HG02884 (cell line): Measurements from ENCODE around the gene TES.
"Not testable (repeated sequence)": the region's sequence is repeated elsewhere in the genome, so short reads cannot be mapped to it uniquely, and the experiment has no call there.

Experiments used
- ATAC-seq: cut with Tn5 transposase; IDR thresholded peaks from one replicate; pipeline ENCODE4 v1.9.1; 2021; ENCODE audit warnings: mild to moderate bottlenecking, moderate library complexity; ENCODE audit not compliant: unreplicated experiment

TES gene

GRCh38 chr7:116210345-116211005 is at the start of gene TES:
TES (plus strand) TSS chr7:116210539; CDS start chr7:116210708, 169 bp downstream.
- ATAC-seq, result peak; percentile 72

- no peak for ATAC-seq
Observed at GRCh38 chr7:116161728-116162127, 48.6 kb upstream of the TES start.

GRCh38 chr7:116162254-116162653 is 48.1 kb upstream of the TES start:
- no peak for ATAC-seq

GRCh38 chr7:116162992-116163391 is 47.3 kb upstream of the TES start:
- ATAC-seq, result no peak

- ATAC-seq, result no peak
Observed at GRCh38 chr7:116164552-116165306, 45.6 kb upstream of the TES start.

- peak; percentile 60 for ATAC-seq
Observed at GRCh38 chr7:116165717-116166116, 44.6 kb upstream of the TES start.

- no peak for ATAC-seq
Observed at GRCh38 chr7:116166156-116166555, 44.2 kb upstream of the TES start.

GRCh38 chr7:116167177-116167576 is 43.2 kb upstream of the TES start:
- no peak for ATAC-seq

- no peak for ATAC-seq
Observed at GRCh38 chr7:116169060-116169459, 41.3 kb upstream of the TES start.

- no peak for ATAC-seq
Observed at GRCh38 chr7:116170180-116170579, 40.2 kb upstream of the TES start.

- no peak for ATAC-seq
Observed at GRCh38 chr7:116171094-116171493, 39.2 kb upstream of the TES start.

- no peak for ATAC-seq
Observed at GRCh38 chr7:116172353-116172752, 38.0 kb upstream of the TES start.

- no peak for ATAC-seq
Observed at GRCh38 chr7:116173051-116174028, 37.0 kb upstream of the TES start.

GRCh38 chr7:116175095-116175494 is 35.2 kb upstream of the TES start:
- ATAC-seq, result not testable (repeated sequence)

- no peak for ATAC-seq
Observed at GRCh38 chr7:116176226-116176625, 34.1 kb upstream of the TES start.

GRCh38 chr7:116177009-116177408 is 33.3 kb upstream of the TES start:
- ATAC-seq, result no peak

GRCh38 chr7:116180302-116180701 is 30.0 kb upstream of the TES start:
- ATAC-seq, result peak; percentile 84

- ATAC-seq, result no peak
Observed at GRCh38 chr7:116182023-116182422, 28.3 kb upstream of the TES start.

GRCh38 chr7:116185450-116185849 is 24.9 kb upstream of the TES start:
- ATAC-seq, result no peak

- no peak for ATAC-seq
Observed at GRCh38 chr7:116185956-116186355, 24.4 kb upstream of the TES start.

- ATAC-seq, result no peak
Observed at GRCh38 chr7:116187400-116187799, 22.9 kb upstream of the TES start.
